GM12891 (cell line): ENCODE data around the gene EXD3.

Experiments used
- DNase-seq: peaks from one replicate; pipeline ENCODE4 v3.0.0; 2011; ENCODE audit warnings: low spot score; ENCODE audit not compliant: insufficient read length
- FAIRE-seq: peaks from 2 replicates; lab custom pipeline; 2011; peaks lifted over from hg19 to GRCh38; lab: Jason Lieb, UNC
- PAX5 ChIP-seq: IDR thresholded peaks from 2 replicates; pipeline ENCODE4 v1.6.1; 2011; ENCODE audit warnings: low read length, moderate library complexity, mild to moderate bottlenecking; ENCODE audit not compliant: insufficient read depth, severe bottlenecking
- POLR2A ChIP-seq: IDR thresholded peaks from 2 replicates; pipeline ENCODE4 v1.6.1; 2011; ENCODE audit warnings: low read depth, low read length, control low read depth
- POLR2AphosphoS5 ChIP-seq: IDR thresholded peaks from 2 replicates; pipeline ENCODE4 v1.6.1; 2011; ENCODE audit warnings: low read depth, low read length, control low read depth
- POU2F2 ChIP-seq: IDR thresholded peaks from 2 replicates; pipeline ENCODE4 v1.6.1; 2011; ENCODE audit warnings: low read depth, mild to moderate bottlenecking, control low read depth, low read length, moderate library complexity
- SPI1 ChIP-seq: IDR thresholded peaks from 2 replicates; pipeline ENCODE4 v1.6.1; 2011; ENCODE audit warnings: low read depth, low read length, control low read depth
- TAF1 ChIP-seq: IDR thresholded peaks from 2 replicates; pipeline ENCODE4 v1.6.1; 2011; ENCODE audit warnings: low read depth, low read length, control low read depth

EXD3 gene

GRCh38 chr9:137273095-137273490 lies 149.9 kb downstream of the EXD3 start:
- no peak for TF ChIP-seq POLR2AphosphoS5
- DNase-seq (no peak), FAIRE-seq (no peak)

- FAIRE-seq, result no peak
Observed at GRCh38 chr9:137272241-137273094, 150.5 kb downstream of the EXD3 start.

GRCh38 chr9:137271696-137272076 lies 151.3 kb downstream of the EXD3 start:
- FAIRE-seq (no peak), DNase-seq (no peak)
- TF ChIP-seq POLR2A (no peak), TAF1 (no peak), POU2F2 (no peak), PAX5 (no peak), SPI1 (no peak), POLR2AphosphoS5 (no peak)

More at GRCh38 chr9:137272241-137273094, 150.5 kb downstream of the EXD3 start:
- no peak for TF ChIP-seq TAF1
- TF ChIP-seq SPI1, result no peak
- TF ChIP-seq POLR2A, result no peak
- no peak for TF ChIP-seq PAX5
- TF ChIP-seq POLR2AphosphoS5, result no peak
- TF ChIP-seq POU2F2, result no peak
- no peak for DNase-seq

DNA sequence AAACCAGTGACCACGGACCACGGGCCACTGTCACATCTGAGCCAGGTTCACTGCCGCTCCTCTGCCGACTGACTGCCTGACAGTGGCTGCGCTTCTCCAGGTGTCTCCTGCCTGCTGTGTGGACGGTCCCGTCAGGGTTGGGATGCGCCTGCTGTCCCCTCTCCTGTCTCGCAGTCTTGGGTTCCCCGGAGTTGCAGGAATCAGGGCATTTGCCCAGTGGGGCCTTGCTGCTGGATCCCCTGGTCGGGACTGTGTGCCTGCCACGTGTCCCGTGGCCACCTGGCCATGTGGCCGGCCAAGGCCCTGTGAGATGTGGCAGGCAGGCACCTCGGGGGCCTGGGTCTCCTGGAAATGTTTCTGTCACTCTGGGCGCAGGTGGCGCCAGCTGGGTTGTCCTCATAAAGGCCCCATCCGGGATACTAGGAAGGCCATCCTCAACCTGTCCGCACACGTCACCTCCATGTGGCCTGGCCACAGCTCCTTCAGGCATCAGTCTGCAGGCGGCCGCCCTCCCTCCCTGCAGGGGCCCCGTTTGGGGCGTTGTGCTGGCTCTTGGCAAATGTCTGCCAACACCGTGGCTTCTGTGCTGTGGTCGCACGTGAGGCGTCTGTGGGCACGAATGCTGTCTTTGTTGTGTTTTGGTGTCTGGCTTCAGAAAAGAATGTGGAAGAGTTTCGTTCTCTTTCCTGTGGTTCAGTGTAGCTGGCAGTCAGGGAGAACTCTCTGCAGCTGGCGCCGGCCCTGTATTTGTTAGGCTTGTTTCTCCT lies 151.8 kb downstream of the EXD3 start:
- no peak for FAIRE-seq
- no peak for DNase-seq

GRCh38 chr9:137269231-137269772 lies 153.7 kb downstream of the EXD3 start:
- FAIRE-seq, result peak; percentile 72
- DNase-seq, result no peak
- TF ChIP-seq POLR2AphosphoS5, result no peak
- no peak for TF ChIP-seq SPI1
- no peak for TF ChIP-seq POLR2A
- no peak for TF ChIP-seq TAF1

More for the DNA sequence above, 151.8 kb downstream of the EXD3 start:
- TF ChIP-seq TAF1 (no peak), POU2F2 (no peak), POLR2A (no peak), PAX5 (no peak), POLR2AphosphoS5 (no peak), SPI1 (no peak)

GRCh38 chr9:137268538-137269201 lies 154.3 kb downstream of the EXD3 start:
- TF ChIP-seq PAX5 (no peak), POLR2AphosphoS5 (no peak), POU2F2 (no peak), POLR2A (no peak), SPI1 (no peak), TAF1 (no peak)
- DNase-seq (no peak), FAIRE-seq (peak; percentile 48)

GRCh38 chr9:137267933-137268355 lies 155.0 kb downstream of the EXD3 start:
- DNase-seq (no peak), FAIRE-seq (no peak)
- TF ChIP-seq TAF1 (no peak), PAX5 (no peak), POU2F2 (no peak), POLR2A (no peak), POLR2AphosphoS5 (no peak), SPI1 (no peak)

DNA sequence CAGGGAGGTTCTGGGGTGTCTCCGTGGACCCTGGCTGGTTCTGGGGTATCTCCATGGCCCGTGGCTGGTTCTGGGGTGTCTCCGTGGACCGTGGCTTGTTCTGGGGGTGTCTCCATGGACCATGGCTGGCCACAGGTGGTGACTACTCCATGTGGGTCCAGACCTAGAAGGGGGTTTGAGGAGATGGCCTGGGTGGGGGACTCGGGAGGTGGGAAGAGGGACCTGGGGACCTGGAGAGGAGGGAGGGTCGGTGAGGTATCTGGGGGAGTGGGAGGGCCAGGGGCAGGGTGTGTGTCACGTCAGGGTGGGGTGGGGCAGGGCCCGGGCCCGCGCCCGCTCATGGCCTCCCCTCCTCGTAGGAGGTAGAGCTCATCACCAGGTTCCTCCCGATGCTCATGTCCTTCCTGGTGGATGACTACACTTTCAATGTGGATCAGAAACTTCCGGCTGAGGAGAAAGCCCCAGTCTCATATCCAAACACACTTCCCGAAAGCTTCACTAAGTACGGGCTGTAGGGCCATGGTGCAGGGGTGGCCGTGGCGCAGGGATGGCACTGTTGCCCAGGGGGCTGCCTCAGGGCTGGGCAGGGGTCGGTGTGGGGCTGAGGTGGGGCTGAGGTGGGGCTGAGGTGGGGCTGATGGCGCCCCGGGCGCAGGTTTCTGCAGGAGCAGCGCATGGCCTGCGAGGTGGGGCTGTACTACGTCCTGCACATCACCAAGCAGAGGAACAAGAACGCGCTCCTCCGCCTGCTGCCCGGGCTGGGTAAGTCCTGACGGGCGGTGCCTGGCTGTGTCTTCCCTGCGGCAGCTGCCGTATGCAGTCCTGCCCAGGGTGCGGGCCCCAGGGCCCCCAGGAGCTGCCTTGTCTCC lies 156.1 kb downstream of the EXD3 start:
- no peak for FAIRE-seq

GRCh38 chr9:137266162-137266527 lies 156.8 kb downstream of the EXD3 start:
- DNase-seq, result no peak
- TF ChIP-seq POLR2AphosphoS5, result no peak
- TF ChIP-seq TAF1, result no peak
- TF ChIP-seq SPI1, result no peak
- no peak for FAIRE-seq

More for the DNA sequence above, 156.1 kb downstream of the EXD3 start:
- DNase-seq, result no peak
- TF ChIP-seq SPI1 (no peak), POU2F2 (no peak), POLR2A (no peak), PAX5 (no peak), TAF1 (no peak), POLR2AphosphoS5 (no peak)
